NK-92 (cell line): Measurements from ENCODE around the gene NAT10.
A peak's percentile ranks its signal among the peaks of the same experiment; 100 is the strongest.
"Not testable (repeated sequence)": the region's sequence is repeated elsewhere in the genome, so short reads cannot be mapped to it uniquely, and the experiment has no call there.

Source experiments
- DNase-seq: peaks from one replicate; lab custom pipeline; 2025; ENCODE audit not compliant: unreplicated experiment; lab: John Stamatoyannopoulos, UW

The NAT10 gene

GRCh38 chr11:34105079-34105956 lies at the start of gene NAT10:
Gene NAT10, plus strand, starts transcription at chr11:34105629. Its CDS starts 2,597 bp downstream, at chr11:34108226.
- peak; percentile 94 for DNase-seq

- DNase-seq, result no peak
Measured at GRCh38 chr11:34056672-34057071, 48.8 kb upstream of the NAT10 start.

- DNase-seq, result no peak
Measured at GRCh38 chr11:34063061-34063795, 42.2 kb upstream of the NAT10 start.

GRCh38 chr11:34064291-34064690 lies 41.1 kb upstream of the NAT10 start:
- DNase-seq, result no peak

GRCh38 chr11:34065505-34066203 lies 39.8 kb upstream of the NAT10 start:
- no peak for DNase-seq

- not testable (repeated sequence) for DNase-seq
Measured at GRCh38 chr11:34066766-34067165, 38.7 kb upstream of the NAT10 start.

GRCh38 chr11:34067383-34068065 lies 37.9 kb upstream of the NAT10 start:
- no peak for DNase-seq

GRCh38 chr11:34068111-34068510 lies 37.3 kb upstream of the NAT10 start:
- DNase-seq, result no peak

- DNase-seq, result not testable (repeated sequence)
Measured at GRCh38 chr11:34071306-34071705, 34.1 kb upstream of the NAT10 start.

GRCh38 chr11:34072041-34072440 lies 33.4 kb upstream of the NAT10 start:
- DNase-seq, result no peak

- DNase-seq, result no peak
Measured at GRCh38 chr11:34072832-34073231, 32.6 kb upstream of the NAT10 start.

- no peak for DNase-seq
Measured at GRCh38 chr11:34074391-34074790, 31.0 kb upstream of the NAT10 start.

GRCh38 chr11:34075178-34075820 lies 30.1 kb upstream of the NAT10 start:
- no peak for DNase-seq

- DNase-seq, result no peak
Measured at GRCh38 chr11:34080609-34081008, 24.8 kb upstream of the NAT10 start.

GRCh38 chr11:34084637-34085036 lies 20.8 kb upstream of the NAT10 start:
- DNase-seq, result no peak

GRCh38 chr11:34086554-34087283 lies 18.7 kb upstream of the NAT10 start:
- no peak for DNase-seq

GRCh38 chr11:34091825-34092224 lies 13.6 kb upstream of the NAT10 start:
- no peak for DNase-seq

GRCh38 chr11:34094900-34095299 lies 10.5 kb upstream of the NAT10 start:
- DNase-seq, result not testable (repeated sequence)

GRCh38 chr11:34098813-34099212 lies 6.6 kb upstream of the NAT10 start:
- no peak for DNase-seq

- no peak for DNase-seq
Measured at GRCh38 chr11:34104680-34105078, 750 bp upstream of the NAT10 start.
